Endothelial cell of umbilical vein (primary cell): ENCODE measurements around the gene CAMTA1. TPM values are rescaled to one million over a fixed set of nuclear protein-coding genes. Genes with fewer than 3 reads are reported as not detected.

Experiments
- BruUV-seq: library from RNA; stranded (reverse); fragments of 400-500 nt; replicated peaks from 2 replicates; lab custom pipeline; 2021; lab: Mats Ljungman, UMichigan
- CTCF ChIA-PET: fragments of 300-600, 350-600 bp; sonication (Branson Sonifier 250); formaldehyde crosslinking; loops from one replicate; lab custom pipeline; 2021; ENCODE audit warnings: antibody characterized with exemption, inconsistent platforms; lab: Charles Lee
- POLR2A ChIA-PET: fragments of 300-600, 350-600 bp; sonication (Branson Sonifier 250); formaldehyde crosslinking; loops from one replicate; lab custom pipeline; 2021; ENCODE audit warnings: antibody characterized with exemption, inconsistent platforms; lab: Charles Lee
- DNase-seq: peaks from one replicate; pipeline ENCODE4 v3.0.0-alpha.2; 2011; ENCODE audit warnings: low read depth, low spot score
- FAIRE-seq: peaks from 2 replicates; lab custom pipeline; 2011; peaks lifted over from hg19 to GRCh38; lab: Jason Lieb, UNC
- H2AFZ ChIP-seq: 2 replicates; pipeline ENCODE4 v1.6.0; 2012; ENCODE audit warnings: low read depth, low read length, control low read depth, inconsistent platforms
- H3K27ac ChIP-seq: 2 replicates; pipeline ENCODE4 v1.5.1; 2011; ENCODE audit warnings: low read depth, mild to moderate bottlenecking, control low read depth, low read length, moderate library complexity; ENCODE audit not compliant: insufficient read depth
- H3K27me3 ChIP-seq, 2 experiments: 2 replicates each; pipeline versions ENCODE4 v1.6.0 to v1.6.1; 2011; ENCODE audit warnings: low read length in 2 of 2, mixed read lengths in 1 of 2; ENCODE audit not compliant: control insufficient read depth in 2 of 2, insufficient read depth in 2 of 2
- H3K36me3 ChIP-seq, 2 experiments: 2 replicates in 1 of 2; 3 replicates in 1 of 2; pipeline ENCODE4 v1.5.1; 2011; ENCODE audit warnings: low read length in 2 of 2, mild to moderate bottlenecking in 1 of 2, moderate library complexity in 1 of 2; ENCODE audit not compliant: control insufficient read depth in 2 of 2, insufficient read depth in 2 of 2; ENCODE audit errors: extremely low read depth in 1 of 2
- H3K4me1 ChIP-seq: 3 replicates; pipeline ENCODE4 v1.5.1; 2011; ENCODE audit warnings: mild to moderate bottlenecking, low read length; ENCODE audit not compliant: control insufficient read depth, insufficient read depth; ENCODE audit errors: extremely low read depth
- H3K4me2 ChIP-seq: 2 replicates; pipeline ENCODE4 v1.6.1; 2011; ENCODE audit warnings: low read length, control low read depth, mixed read lengths; ENCODE audit not compliant: insufficient read depth
- H3K4me3 ChIP-seq, 3 experiments: fragments of 200-600 bp in 1 of 3; sonication (generic), shearing (Covaris generic) in 1 of 3; replicated peaks in 1 of 3; 2 replicates each; pipeline ENCODE4 v1.5.1; 2011 to 2016; ENCODE audit warnings: control low read depth in 3 of 3, low read length in 3 of 3, mild to moderate bottlenecking in 2 of 3, inconsistent platforms in 1 of 3, low read depth in 1 of 3, moderate library complexity in 1 of 3; ENCODE audit not compliant: insufficient read depth in 1 of 3
- H3K79me2 ChIP-seq: 2 replicates; pipeline ENCODE4 v1.6.0; 2012; ENCODE audit warnings: low read length, inconsistent platforms; ENCODE audit not compliant: control insufficient read depth, insufficient read depth
- H3K9ac ChIP-seq: replicated peaks from 2 replicates; pipeline ENCODE3; 2011; ENCODE audit warnings: low read length, control low read depth; ENCODE audit not compliant: insufficient read depth; ENCODE audit errors: extremely low read depth
- H3K9me1 ChIP-seq: replicated peaks from 3 replicates; pipeline ENCODE4 v1.6.0; 2011; ENCODE audit warnings: mild to moderate bottlenecking, low read length; ENCODE audit not compliant: control insufficient read depth, insufficient read depth; ENCODE audit errors: extremely low read depth
- H3K9me3 ChIP-seq: replicated peaks from 2 replicates; pipeline ENCODE4 v1.5.1; 2012; ENCODE audit warnings: low read length, inconsistent platforms; ENCODE audit not compliant: control insufficient read depth, insufficient read depth
- H4K20me1 ChIP-seq: replicated peaks from 2 replicates; pipeline ENCODE3; 2011; ENCODE audit warnings: mild to moderate bottlenecking, low read length; ENCODE audit not compliant: control insufficient read depth, insufficient read depth; ENCODE audit errors: extremely low read depth
- EZH2 ChIP-seq: IDR thresholded peaks from 2 replicates; pipeline ENCODE4 v1.6.1; 2012; ENCODE audit warnings: borderline replicate concordance, low read depth, mild to moderate bottlenecking, moderate library complexity, low read length, inconsistent platforms; ENCODE audit not compliant: severe bottlenecking
- FOS ChIP-seq: IDR thresholded peaks from 2 replicates; pipeline ENCODE4 v1.6.1; 2011; ENCODE audit warnings: mild to moderate bottlenecking, low read length, moderate library complexity, borderline replicate concordance; ENCODE audit not compliant: insufficient read depth
- GATA2 ChIP-seq: IDR thresholded peaks from 2 replicates; pipeline ENCODE4 v1.7.0; 2011; ENCODE audit warnings: low read depth, mild to moderate bottlenecking, moderate library complexity, mixed read lengths, low read length; ENCODE audit not compliant: insufficient read length, insufficient read depth
- JUN ChIP-seq: IDR thresholded peaks from 2 replicates; pipeline ENCODE4 v1.6.1; 2011; ENCODE audit warnings: borderline replicate concordance, low read depth; ENCODE audit not compliant: insufficient read length, insufficient read depth
- MYC ChIP-seq: IDR thresholded peaks from one replicate; pipeline ENCODE4 v1.6.1; 2011; ENCODE audit warnings: mild to moderate bottlenecking, low read depth, low read length
- POLR2A ChIP-seq: IDR thresholded peaks from 2 replicates; pipeline ENCODE4 v1.6.1; 2012; ENCODE audit warnings: low read depth, mild to moderate bottlenecking, control low read depth, low read length
- POLR2AphosphoS5 ChIP-seq: IDR thresholded peaks from 2 replicates; pipeline ENCODE4 v1.6.1; 2012; ENCODE audit warnings: low read depth, mild to moderate bottlenecking, control low read depth, low read length, moderate library complexity; ENCODE audit not compliant: insufficient read depth
- dilution Hi-C: fragments of 300-500 bp; cut with MboI; formaldehyde crosslinking; loops from one replicate; pipeline ENCODE4 v1.15.0; 2019; ENCODE audit warnings: low sequenced_read_pairs; ENCODE audit not compliant: extremely low pct_ligation_motif_present
- intact Hi-C: fragments of 100-400 bp; cut with micrococcal nuclease; formaldehyde crosslinking; loops from one replicate; pipeline ENCODE4 v1.10.0; 2022
- polyA plus RNA-seq, 4 experiments: library from polyadenylated mRNA; depleted of rRNA in 3 of 4; stranded (reverse) in 3 of 4; unstranded in 1 of 4; fragments of >200 nt; gene quantifications; 2 replicates each; pipeline versions ENCODE4 v1.2.1 to v1.2.3, GENCODE V29; 2011 to 2012; ENCODE audit warnings: missing spikeins in 1 of 4
- total RNA-seq: library from RNA; stranded (reverse); gene quantifications from 2 replicates; pipeline ENCODE4 v1.2.3, GENCODE V29; 2021
- TF ChIP-seq, protein P1 (sequence below), 2 donors: IDR thresholded peaks; 1 replicate in 1 of 2; 2 replicates in 1 of 2; pipeline ENCODE4 v1.5.1; 2011; ENCODE audit warnings: low read length in 2 of 2, mild to moderate bottlenecking in 2 of 2, moderate library complexity in 2 of 2, control low read depth in 1 of 2, inconsistent platforms in 1 of 2, low read depth in 1 of 2; ENCODE audit not compliant: insufficient read depth in 1 of 2; ENCODE audit errors: extremely low read depth in 1 of 2
- TF ChIP-seq, protein P2 (sequence below): IDR thresholded peaks from 2 replicates; pipeline ENCODE4 v1.6.1; 2011; ENCODE audit not compliant: insufficient read depth, insufficient read length

Gene CAMTA1
- total and polyA plus RNA-seq, 2 donors (not counting 3 experiments of a cell fraction or from before 2014, with no cell fraction given), result 50.8 to 92.7 TPM

DNA sequence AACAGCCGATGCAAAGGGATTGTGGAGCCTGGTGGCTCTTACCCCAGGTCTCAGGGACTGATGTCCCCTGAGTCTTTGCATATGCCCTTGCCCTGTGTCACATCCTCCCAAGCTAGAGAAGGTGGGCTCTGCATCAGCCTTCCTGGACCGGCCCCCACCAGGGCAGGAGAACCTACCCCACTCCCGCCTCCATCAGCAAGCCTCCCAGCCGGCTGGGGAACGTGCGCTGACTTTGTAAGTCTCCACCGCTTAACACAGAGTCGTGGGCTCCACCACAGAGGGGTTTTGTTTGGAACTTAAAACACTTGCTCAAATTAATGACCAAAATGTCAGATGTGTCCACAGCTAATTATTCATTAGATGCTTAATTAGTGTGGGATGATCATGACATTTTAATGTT is 730.6 kb downstream of the CAMTA1 start:
- Histone ChIP-seq H3K79me2 (no peaks in the 10 kb centered on the region), H3K9ac (no peak overlapping the region), H3K9me1 (no peaks in the 10 kb centered on the region), H4K20me1 (no peaks in the 10 kb centered on the region), H3K27ac (no peak overlapping the region), H3K9me3 (no peaks in the 10 kb centered on the region), H3K4me3 (no peak overlapping the region), H3K4me2 (no peak overlapping the region), H3K36me3 (no peaks in the 10 kb centered on the region), H2AFZ (no peak overlapping the region), H3K27me3 (peaks cover 0 to 3% of the 10 kb centered on the region in 2 experiments), H3K4me1 (no peaks in the 10 kb centered on the region)
- ChIA-PET CTCF (interaction anchor here (1.5 kb wide), 1 partner anchor 248 kb away, joined by 3 read pairs; no protein-coding TSS in a partner anchor), POLR2A (no interaction called here)
- DNase-seq (no peak), FAIRE-seq (no peak)
- intact Hi-C loops (no loop called here), dilution Hi-C loops (no loop called here)
- no TSS peak for BruUV-seq
- TF ChIP-seq GATA2, result no peak
- no peak for TF ChIP-seq POLR2A
- TF ChIP-seq, protein P1, sequence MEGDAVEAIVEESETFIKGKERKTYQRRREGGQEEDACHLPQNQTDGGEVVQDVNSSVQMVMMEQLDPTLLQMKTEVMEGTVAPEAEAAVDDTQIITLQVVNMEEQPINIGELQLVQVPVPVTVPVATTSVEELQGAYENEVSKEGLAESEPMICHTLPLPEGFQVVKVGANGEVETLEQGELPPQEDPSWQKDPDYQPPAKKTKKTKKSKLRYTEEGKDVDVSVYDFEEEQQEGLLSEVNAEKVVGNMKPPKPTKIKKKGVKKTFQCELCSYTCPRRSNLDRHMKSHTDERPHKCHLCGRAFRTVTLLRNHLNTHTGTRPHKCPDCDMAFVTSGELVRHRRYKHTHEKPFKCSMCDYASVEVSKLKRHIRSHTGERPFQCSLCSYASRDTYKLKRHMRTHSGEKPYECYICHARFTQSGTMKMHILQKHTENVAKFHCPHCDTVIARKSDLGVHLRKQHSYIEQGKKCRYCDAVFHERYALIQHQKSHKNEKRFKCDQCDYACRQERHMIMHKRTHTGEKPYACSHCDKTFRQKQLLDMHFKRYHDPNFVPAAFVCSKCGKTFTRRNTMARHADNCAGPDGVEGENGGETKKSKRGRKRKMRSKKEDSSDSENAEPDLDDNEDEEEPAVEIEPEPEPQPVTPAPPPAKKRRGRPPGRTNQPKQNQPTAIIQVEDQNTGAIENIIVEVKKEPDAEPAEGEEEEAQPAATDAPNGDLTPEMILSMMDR (IDR thresholded peaks at IDR 0.05; ENCODE audit: extremely low read depth in 1 of 2, insufficient read depth in 1 of 2, low read depth in 1 of 2, low read length in 2 of 2), result no peak
- TF ChIP-seq, protein P2, sequence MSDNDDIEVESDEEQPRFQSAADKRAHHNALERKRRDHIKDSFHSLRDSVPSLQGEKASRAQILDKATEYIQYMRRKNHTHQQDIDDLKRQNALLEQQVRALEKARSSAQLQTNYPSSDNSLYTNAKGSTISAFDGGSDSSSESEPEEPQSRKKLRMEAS, result no peak
- TF ChIP-seq FOS, result no peak
- no peak for TF ChIP-seq EZH2
- TF ChIP-seq MYC, result no peak
- TF ChIP-seq POLR2AphosphoS5, result no peak
- TF ChIP-seq JUN, result no peak
